ENCODE data around the gene SERPINF2. TPM values are rescaled to one million over a fixed set of nuclear protein-coding genes. Genes with fewer than 3 reads are reported as not detected.

Gene SERPINF2
- total and polyA plus RNA-seq, 2 donors (not counting 1 experiment from before 2014, with no cell fraction given): 0.06 to 0.17 TPM

DNA sequence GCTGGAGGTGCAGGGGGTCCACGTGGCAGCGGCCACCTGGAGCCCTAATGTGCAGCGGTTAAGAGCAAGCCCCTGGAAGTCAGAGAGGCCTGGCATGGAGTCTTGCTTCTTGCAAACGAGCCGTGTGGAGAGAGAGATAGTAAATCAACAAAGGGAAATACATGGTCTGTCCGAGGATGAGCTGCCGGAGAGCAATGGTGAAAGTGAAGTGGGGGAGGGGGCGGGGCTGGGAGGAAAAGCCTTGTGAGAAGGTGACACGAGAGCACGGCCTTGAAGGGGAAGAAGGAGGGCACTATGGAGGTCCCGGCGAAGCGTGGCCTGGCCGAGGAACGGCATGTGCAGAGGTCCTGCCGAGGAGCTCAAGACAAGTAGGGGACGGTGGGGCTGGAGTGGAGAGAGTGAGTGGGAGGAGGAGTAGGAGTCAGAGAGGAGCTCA lies 13.2 kb downstream of the SERPINF2 start:
- no peaks in the 10 kb centered on the region for H3K9me3 ChIP-seq (ENCODE audit: control insufficient read depth, insufficient read depth, low read depth, low read length)
- no peak for DNase-seq (ENCODE audit: low read depth in 2 of 2)
- no peak overlapping the region for H2AFZ ChIP-seq (ENCODE audit: low read length)

DNA sequence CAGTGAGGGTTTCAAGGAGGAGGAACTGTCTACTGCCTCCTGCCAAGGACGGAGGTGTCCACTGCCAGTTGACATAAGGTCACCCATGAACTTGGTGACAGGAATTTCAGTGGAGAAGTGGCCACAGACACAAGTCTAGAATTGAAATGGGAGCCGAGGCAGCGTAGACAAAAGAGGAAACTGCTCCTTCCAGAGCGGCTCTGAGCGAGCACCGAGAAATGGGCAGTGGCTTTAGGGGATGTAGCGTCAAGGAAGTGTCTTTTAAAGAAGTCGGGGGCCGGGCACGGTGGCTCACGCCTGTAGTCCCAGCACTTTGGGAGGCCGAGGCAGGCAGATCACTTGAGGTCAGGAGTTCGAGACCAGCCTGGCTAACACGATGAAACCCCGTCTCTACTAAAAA lies 16.1 kb downstream of the SERPINF2 start:
- H3K9me3 ChIP-seq (ENCODE audit: control insufficient read depth, insufficient read depth, low read depth, low read length): no peaks in the 10 kb centered on the region
- H4K20me1 ChIP-seq (ENCODE audit: control insufficient read depth, extremely low read depth, insufficient read depth, low read length): no peaks in the 10 kb centered on the region
- no peak overlapping the region for H3K4me3 ChIP-seq (replicated peaks in 1 of 4; ENCODE audit: control extremely low read depth in 1 of 4, insufficient read depth in 1 of 4, low read depth in 3 of 4, low read length in 4 of 4)
- no peaks in the 10 kb centered on the region for H3K36me3 ChIP-seq (ENCODE audit: control insufficient read depth, insufficient read depth, low read length)
- H2AFZ ChIP-seq (ENCODE audit: low read length): no peak overlapping the region
- peaks cover 11% of the 10 kb centered on the region for H3K4me1 ChIP-seq (ENCODE audit: control insufficient read depth, extremely low read depth, insufficient read depth, low read length)
- no peak for TF ChIP-seq EZH2 (IDR thresholded peaks at IDR 0.05; ENCODE audit: low read length, missing control alignments)
- TF ChIP-seq, protein P1, sequence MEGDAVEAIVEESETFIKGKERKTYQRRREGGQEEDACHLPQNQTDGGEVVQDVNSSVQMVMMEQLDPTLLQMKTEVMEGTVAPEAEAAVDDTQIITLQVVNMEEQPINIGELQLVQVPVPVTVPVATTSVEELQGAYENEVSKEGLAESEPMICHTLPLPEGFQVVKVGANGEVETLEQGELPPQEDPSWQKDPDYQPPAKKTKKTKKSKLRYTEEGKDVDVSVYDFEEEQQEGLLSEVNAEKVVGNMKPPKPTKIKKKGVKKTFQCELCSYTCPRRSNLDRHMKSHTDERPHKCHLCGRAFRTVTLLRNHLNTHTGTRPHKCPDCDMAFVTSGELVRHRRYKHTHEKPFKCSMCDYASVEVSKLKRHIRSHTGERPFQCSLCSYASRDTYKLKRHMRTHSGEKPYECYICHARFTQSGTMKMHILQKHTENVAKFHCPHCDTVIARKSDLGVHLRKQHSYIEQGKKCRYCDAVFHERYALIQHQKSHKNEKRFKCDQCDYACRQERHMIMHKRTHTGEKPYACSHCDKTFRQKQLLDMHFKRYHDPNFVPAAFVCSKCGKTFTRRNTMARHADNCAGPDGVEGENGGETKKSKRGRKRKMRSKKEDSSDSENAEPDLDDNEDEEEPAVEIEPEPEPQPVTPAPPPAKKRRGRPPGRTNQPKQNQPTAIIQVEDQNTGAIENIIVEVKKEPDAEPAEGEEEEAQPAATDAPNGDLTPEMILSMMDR (conservative IDR thresholded peaks at IDR 0.05 in 1 of 2, IDR thresholded peaks at IDR 0.05 in 1 of 2; ENCODE audit: low read depth in 1 of 2, low read length in 2 of 2): no peak
- no peak overlapping the region for H3K27ac ChIP-seq (ENCODE audit: insufficient read depth, low read length)
- H3K79me2 ChIP-seq (ENCODE audit: control insufficient read depth, insufficient read depth, low read length): no peaks in the 10 kb centered on the region
- no peaks in the 10 kb centered on the region for H3K27me3 ChIP-seq (ENCODE audit: control insufficient read depth, insufficient read depth, low read length)
- no peak overlapping the region for H3K4me2 ChIP-seq (ENCODE audit: extremely low read depth, insufficient read depth, low read length)
- H3K9ac ChIP-seq (ENCODE audit: insufficient read depth, low read length): no peak overlapping the region
- no peak for DNase-seq (ENCODE audit: low read depth in 2 of 2)

More for the DNA sequence above, 13.2 kb downstream of the SERPINF2 start:
- no peak overlapping the region for H3K4me2 ChIP-seq (ENCODE audit: extremely low read depth, insufficient read depth, low read length)
- H3K9ac ChIP-seq (ENCODE audit: insufficient read depth, low read length): no peak overlapping the region
- no peaks in the 10 kb centered on the region for H3K27me3 ChIP-seq (ENCODE audit: control insufficient read depth, insufficient read depth, low read length)
- H3K79me2 ChIP-seq (ENCODE audit: control insufficient read depth, insufficient read depth, low read length): no peaks in the 10 kb centered on the region
- H4K20me1 ChIP-seq (ENCODE audit: control insufficient read depth, extremely low read depth, insufficient read depth, low read length): no peaks in the 10 kb centered on the region
- no peaks in the 10 kb centered on the region for H3K4me1 ChIP-seq (ENCODE audit: control insufficient read depth, extremely low read depth, insufficient read depth, low read length)
- TF ChIP-seq, protein P1 (conservative IDR thresholded peaks at IDR 0.05 in 1 of 2, IDR thresholded peaks at IDR 0.05 in 1 of 2; ENCODE audit: low read depth in 1 of 2, low read length in 2 of 2): no peak
- no peak for TF ChIP-seq EZH2 (IDR thresholded peaks at IDR 0.05; ENCODE audit: low read length, missing control alignments)
- no peak overlapping the region for H3K27ac ChIP-seq (ENCODE audit: insufficient read depth, low read length)
- no peak overlapping the region for H3K4me3 ChIP-seq (replicated peaks in 1 of 4; ENCODE audit: control extremely low read depth in 1 of 4, insufficient read depth in 1 of 4, low read depth in 3 of 4, low read length in 4 of 4)
- H3K36me3 ChIP-seq (ENCODE audit: control insufficient read depth, insufficient read depth, low read length): no peaks in the 10 kb centered on the region

- Histone ChIP-seq H3K4me1 (ENCODE audit: control insufficient read depth, extremely low read depth, insufficient read depth, low read length) (peaks cover 17% of the 10 kb centered on the region), H3K36me3 (ENCODE audit: control insufficient read depth, insufficient read depth, low read length) (no peaks in the 10 kb centered on the region), H3K9me3 (ENCODE audit: control insufficient read depth, insufficient read depth, low read depth, low read length) (no peaks in the 10 kb centered on the region), H3K9ac (ENCODE audit: insufficient read depth, low read length) (no peak overlapping the region), H2AFZ (ENCODE audit: low read length) (no peak overlapping the region), H3K27ac (ENCODE audit: insufficient read depth, low read length) (no peak overlapping the region), H3K27me3 (ENCODE audit: control insufficient read depth, insufficient read depth, low read length) (no peaks in the 10 kb centered on the region), H3K4me2 (ENCODE audit: extremely low read depth, insufficient read depth, low read length) (no peak overlapping the region), H3K79me2 (ENCODE audit: control insufficient read depth, insufficient read depth, low read length) (no peaks in the 10 kb centered on the region), H3K4me3 (replicated peaks in 1 of 4; ENCODE audit: control extremely low read depth in 1 of 4, insufficient read depth in 1 of 4, low read depth in 3 of 4, low read length in 4 of 4) (no peak overlapping the region), H4K20me1 (ENCODE audit: control insufficient read depth, extremely low read depth, insufficient read depth, low read length) (no peaks in the 10 kb centered on the region)
- DNase-seq (ENCODE audit: low read depth in 2 of 2): no peak
- TF ChIP-seq EZH2 (IDR thresholded peaks at IDR 0.05; ENCODE audit: low read length, missing control alignments): no peak
- TF ChIP-seq, protein P1 (conservative IDR thresholded peaks at IDR 0.05 in 1 of 2, IDR thresholded peaks at IDR 0.05 in 1 of 2; ENCODE audit: low read depth in 1 of 2, low read length in 2 of 2): no peak
Measured at GRCh38 chr17:1759529-1759928, 16.9 kb downstream of the SERPINF2 start.

Measured in fibroblast of lung (primary cell).